SU-DHL-6 (cell line): ENCODE data around the gene GAB2.

Experiments
- H2AFZ ChIP-seq: fragments of 200-600 bp; sonication (generic); 2 replicates; pipeline ENCODE4 v1.6.1; 2014; ENCODE audit warnings: low read depth, mild to moderate bottlenecking, moderate library complexity, mixed read lengths, antibody characterized with exemption, low read length; ENCODE audit not compliant: severe bottlenecking
- H3F3A ChIP-seq: fragments of 200-600 bp; shearing (Covaris generic); 2 replicates; pipeline ENCODE4 v1.6.0; 2016; ENCODE audit warnings: antibody characterized with exemption, mild to moderate bottlenecking; ENCODE audit not compliant: insufficient read depth
- H3K27ac ChIP-seq: fragments of 200-600 bp; sonication (generic); 2 replicates; pipeline ENCODE4 v1.5.1; 2016; ENCODE audit warnings: low read depth, mild to moderate bottlenecking, low read length, moderate library complexity, mixed read lengths
- H3K27me3 ChIP-seq: fragments of 200-600 bp; sonication (generic), shearing (Covaris generic); 2 replicates; pipeline ENCODE4 v1.6.0; 2014; ENCODE audit warnings: mild to moderate bottlenecking, low read length
- H3K36me3 ChIP-seq: fragments of 200-600 bp; sonication (generic); 2 replicates; pipeline ENCODE4 v1.6.1; 2014; ENCODE audit warnings: mild to moderate bottlenecking, low read length, mixed read lengths
- H3K4me2 ChIP-seq: fragments of 300-600, 200-600 bp; shearing (Covaris generic), sonication (generic); 2 replicates; pipeline ENCODE4 v1.6.0; 2014; ENCODE audit warnings: low read length, low read depth, mild to moderate bottlenecking; ENCODE audit not compliant: poor library complexity, severe bottlenecking
- H3K4me3 ChIP-seq: fragments of 200-600 bp; sonication (generic); 2 replicates; pipeline ENCODE4 v1.5.1; 2014; ENCODE audit warnings: antibody characterized with exemption, low read length, mild to moderate bottlenecking, mixed read lengths; ENCODE audit not compliant: insufficient read depth, poor library complexity, severe bottlenecking
- H3K79me2 ChIP-seq: fragments of 200-600 bp; sonication (generic); 2 replicates; pipeline ENCODE4 v1.6.1; 2014; ENCODE audit warnings: mild to moderate bottlenecking, low read length, moderate library complexity; ENCODE audit not compliant: insufficient read depth
- H3K9ac ChIP-seq: fragments of 200-600 bp; sonication (generic); 2 replicates; pipeline ENCODE4 v1.7.0; 2014; ENCODE audit warnings: mild to moderate bottlenecking, low read length
- H3K9me2 ChIP-seq: fragments of 200-600 bp; sonication (generic); replicated peaks from 2 replicates; pipeline ENCODE4 v1.6.1; 2014; ENCODE audit warnings: low read length; ENCODE audit not compliant: insufficient read depth
- H3K9me3 ChIP-seq: fragments of 200-600 bp; sonication (generic); 2 replicates; pipeline ENCODE4 v1.6.1; 2014; ENCODE audit warnings: low read length, mixed read lengths; ENCODE audit not compliant: insufficient read depth
- H4K20me1 ChIP-seq: fragments of 200-600 bp; sonication (generic); 2 replicates; pipeline ENCODE4 v1.6.1; 2014; ENCODE audit warnings: low read depth, mild to moderate bottlenecking, antibody characterized with exemption, low read length, moderate library complexity, mixed read lengths
- CTCF ChIP-seq: fragments of 200-600 bp; sonication (generic); IDR thresholded peaks from one replicate; pipeline ENCODE4 v1.5.1; 2017; ENCODE audit warnings: antibody characterized with exemption, mild to moderate bottlenecking, low read length, moderate library complexity; ENCODE audit not compliant: insufficient read depth, poor library complexity, severe bottlenecking
- EZH2phosphoT487 ChIP-seq: fragments of 200-600 bp; sonication (generic), shearing (Covaris generic); conservative IDR thresholded peaks from 2 replicates; pipeline ENCODE4 v1.6.1; 2018; ENCODE audit warnings: mild to moderate bottlenecking, antibody characterized with exemption, low read length, moderate library complexity, mixed read lengths

GAB2 gene

GRCh38 chr11:78217650-78218541 lies 199.7 kb downstream of the GAB2 start:
- Histone ChIP-seq H3K4me2 (no peak overlapping the region), H3K9me3 (no peaks in the 10 kb centered on the region), H2AFZ (no peak overlapping the region), H3K4me3 (no peak overlapping the region), H4K20me1 (no peaks in the 10 kb centered on the region), H3K36me3 (no peaks in the 10 kb centered on the region), H3K27me3 (no peaks in the 10 kb centered on the region), H3K27ac (no peak overlapping the region), H3K9ac (no peak overlapping the region), H3K79me2 (no peaks in the 10 kb centered on the region), H3F3A (no peaks in the 10 kb centered on the region), H3K9me2 (no peaks in the 10 kb centered on the region)
- TF ChIP-seq EZH2phosphoT487 (no peak), CTCF (no peak)

- Histone ChIP-seq H4K20me1 (no peaks in the 10 kb centered on the region), H3K4me3 (no peak overlapping the region), H3K79me2 (no peaks in the 10 kb centered on the region), H3K9me2 (no peaks in the 10 kb centered on the region), H3K4me2 (no peak overlapping the region), H2AFZ (no peak overlapping the region), H3K9me3 (no peaks in the 10 kb centered on the region), H3F3A (no peaks in the 10 kb centered on the region), H3K9ac (no peak overlapping the region), H3K36me3 (no peaks in the 10 kb centered on the region), H3K27ac (no peak overlapping the region), H3K27me3 (no peaks in the 10 kb centered on the region)
- TF ChIP-seq EZH2phosphoT487 (no peak), CTCF (no peak)
These were observed 200.9 kb downstream of the GAB2 start for GRCh38 chr11:78216571-78217287.

- Histone ChIP-seq H3K9me3 (no peaks in the 10 kb centered on the region), H3K36me3 (no peaks in the 10 kb centered on the region), H3K4me2 (no peak overlapping the region), H3K9me2 (no peaks in the 10 kb centered on the region), H4K20me1 (no peaks in the 10 kb centered on the region), H3K27ac (no peak overlapping the region), H3K4me3 (no peak overlapping the region), H3K9ac (no peak overlapping the region), H3K27me3 (no peaks in the 10 kb centered on the region), H3K79me2 (no peaks in the 10 kb centered on the region), H2AFZ (no peak overlapping the region), H3F3A (no peaks in the 10 kb centered on the region)
- TF ChIP-seq CTCF (no peak), EZH2phosphoT487 (no peak)
These were observed 201.6 kb downstream of the GAB2 start for GRCh38 chr11:78216021-78216420.
